PC-3 (cell line): ENCODE measurements around the gene PFN2. TPM values are rescaled to one million over a fixed set of nuclear protein-coding genes. Genes with fewer than 3 reads are reported as not detected.
"Not testable (repeated sequence)": the region's sequence is repeated elsewhere in the genome, so short reads cannot be mapped to it uniquely, and the experiment has no call there.

Source experiments
- ATAC-seq: fragments of 200-7000 bp; cut with Tn5 transposase; 2 replicates; pipeline ENCODE4 v1.9.1; 2020; ENCODE audit warnings: mild to moderate bottlenecking, moderate library complexity
- BruUV-seq: library from RNA; stranded (reverse); fragments of 400-500 nt; replicated peaks from 2 replicates; lab custom pipeline; 2021; lab: Mats Ljungman, UMichigan
- CTCF ChIA-PET: fragments of 300-600 bp; sonication (Branson Sonifier 250); formaldehyde crosslinking; loops from one replicate; lab custom pipeline; 2022; ENCODE audit warnings: antibody characterized with exemption; lab: Charles Lee
- POLR2A ChIA-PET: fragments of 300-600 bp; sonication (Branson Sonifier 250); formaldehyde crosslinking; loops from one replicate; lab custom pipeline; 2022; ENCODE audit warnings: antibody characterized with exemption; ENCODE audit not compliant: unreplicated experiment; lab: Charles Lee
- DNase-seq: peaks from one replicate; pipeline ENCODE4 v3.0.0-alpha.2; 2015
- H2AFZ ChIP-seq: fragments of 300-600 bp; sonication (generic); 2 replicates; pipeline ENCODE4 v1.6.0; 2016; ENCODE audit warnings: antibody characterized with exemption, low read length
- H3F3A ChIP-seq: fragments of 300-600 bp; sonication (generic); one replicate; pipeline ENCODE4 v1.6.0; 2017; ENCODE audit warnings: antibody characterized with exemption, low read length, control low read depth, mild to moderate bottlenecking; ENCODE audit not compliant: unreplicated experiment
- H3K27ac ChIP-seq: fragments of 300-600 bp; sonication (generic); 2 replicates; pipeline ENCODE4 v1.5.1; 2016; ENCODE audit warnings: mild to moderate bottlenecking, low read length
- H3K27me3 ChIP-seq: fragments of 300-600 bp; sonication (generic); 2 replicates; pipeline ENCODE4 v1.6.1; 2016; ENCODE audit warnings: low read length, mixed read lengths
- H3K36me3 ChIP-seq: fragments of 300-600 bp; sonication (generic); 2 replicates; pipeline ENCODE4 v1.6.1; 2016; ENCODE audit warnings: low read depth, mixed run types, low read length, mixed read lengths
- H3K4me1 ChIP-seq: fragments of 300-600 bp; sonication (generic); 2 replicates; pipeline ENCODE4 v1.5.1; 2016; ENCODE audit warnings: low read length; ENCODE audit not compliant: insufficient read depth
- H3K4me2 ChIP-seq: fragments of 300-600 bp; sonication (generic); 2 replicates; pipeline ENCODE4 v1.6.0; 2016; ENCODE audit warnings: low read length
- H3K4me3 ChIP-seq: fragments of 300-600 bp; sonication (generic); 2 replicates; pipeline ENCODE4 v1.5.1; 2016; ENCODE audit warnings: mild to moderate bottlenecking, low read length, mixed read lengths
- H3K79me2 ChIP-seq: fragments of 300-600 bp; sonication (generic); 2 replicates; pipeline ENCODE4 v1.6.1; 2017; ENCODE audit warnings: low read length, mixed read lengths
- H3K9ac ChIP-seq: fragments of 300-600 bp; sonication (generic); 2 replicates; pipeline ENCODE4 v1.6.0; 2016; ENCODE audit warnings: mild to moderate bottlenecking, low read length
- H3K9me2 ChIP-seq: fragments of 300-600 bp; sonication (generic); replicated peaks from 2 replicates; pipeline ENCODE4 v1.6.1; 2016; ENCODE audit warnings: mixed run types, low read length, mixed read lengths
- H3K9me3 ChIP-seq: fragments of 300-600 bp; sonication (generic); 2 replicates; pipeline ENCODE4 v1.6.1; 2016; ENCODE audit warnings: low read length, mixed read lengths
- H4K20me1 ChIP-seq: fragments of 300-600 bp; sonication (generic); 2 replicates; pipeline ENCODE4 v1.6.1; 2016; ENCODE audit warnings: low read length, mixed read lengths
- EZH2 ChIP-seq: fragments of 300-600 bp; sonication (generic); IDR thresholded peaks from one replicate; pipeline ENCODE4 v1.6.1; 2017; ENCODE audit warnings: antibody characterized with exemption, mild to moderate bottlenecking, low read length; ENCODE audit not compliant: unreplicated experiment
- EZH2phosphoT487 ChIP-seq: fragments of 300-600 bp; sonication (generic); IDR thresholded peaks from 2 replicates; pipeline ENCODE4 v1.6.1; 2018; ENCODE audit warnings: mild to moderate bottlenecking, antibody characterized with exemption, low read length, borderline replicate concordance
- intact Hi-C: fragments of 100-400 bp; cut with micrococcal nuclease; formaldehyde crosslinking; loops from 2 replicates; pipeline ENCODE4 v1.9.0; 2023
- total RNA-seq: library from RNA; depleted of rRNA; stranded (reverse); fragments of >200 nt; gene quantifications from 2 replicates; pipeline ENCODE4 v1.2.3, GENCODE V29; 2014
- TF ChIP-seq, protein P1 (sequence below): fragments of 300-600 bp; sonication (generic); conservative IDR thresholded peaks from 2 replicates; pipeline ENCODE4 v1.5.1; 2017; ENCODE audit warnings: antibody characterized with exemption, low read depth, mild to moderate bottlenecking, low read length

The PFN2 gene
- total RNA-seq, 1 experiment from 2014 or later = 213 TPM

DNA sequence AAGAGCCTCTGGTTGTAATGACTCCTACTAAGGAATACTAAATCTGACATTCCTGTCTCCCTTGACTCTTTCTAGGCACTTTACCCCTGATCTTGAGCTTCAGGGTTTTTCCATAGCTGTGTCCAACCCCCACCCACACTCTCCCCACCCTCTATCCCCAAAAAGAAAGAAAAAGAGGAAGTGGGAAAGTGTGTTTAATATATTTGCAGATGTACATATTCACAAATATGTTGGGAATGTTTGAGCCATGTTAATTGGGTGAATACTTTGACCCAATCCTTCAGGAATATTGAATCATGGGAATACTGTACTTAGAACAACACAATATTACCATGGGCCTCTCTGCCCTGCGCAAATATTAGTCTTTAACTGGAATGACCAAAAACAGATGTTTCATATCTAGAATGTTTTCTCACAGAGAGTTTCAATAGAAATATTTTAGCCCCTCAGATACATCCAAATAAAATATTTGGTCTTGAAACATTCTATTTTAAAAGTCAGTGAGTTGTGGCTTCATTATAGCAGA is 19.8 kb upstream of the PFN2 start:
- POLR2A ChIA-PET = no interaction called here
- H3K9me3 ChIP-seq = 0 out of 2 replicates have a peak, but pooled peaks cover 4% of the 10 kb centered on the region
- ATAC-seq (no peak), DNase-seq (no peak)
- H4K20me1 ChIP-seq = no peaks in the 10 kb centered on the region
- no peaks in the 10 kb centered on the region for H3K36me3 ChIP-seq
- CTCF ChIA-PET = no interaction called here
- BruUV-seq = no TSS peak
- no peaks in the 10 kb centered on the region for H3K79me2 ChIP-seq
- H3K4me2 ChIP-seq = no peak overlapping the region
- H3K4me3 ChIP-seq = no peak overlapping the region
- H3F3A ChIP-seq = no peaks in the 10 kb centered on the region
- intact Hi-C loops = no loop called here
- H3K4me1 ChIP-seq = no peaks in the 10 kb centered on the region
- H3K9ac ChIP-seq = no peak overlapping the region
- TF ChIP-seq EZH2 (no peak), EZH2phosphoT487 (no peak)
- TF ChIP-seq, protein P1, sequence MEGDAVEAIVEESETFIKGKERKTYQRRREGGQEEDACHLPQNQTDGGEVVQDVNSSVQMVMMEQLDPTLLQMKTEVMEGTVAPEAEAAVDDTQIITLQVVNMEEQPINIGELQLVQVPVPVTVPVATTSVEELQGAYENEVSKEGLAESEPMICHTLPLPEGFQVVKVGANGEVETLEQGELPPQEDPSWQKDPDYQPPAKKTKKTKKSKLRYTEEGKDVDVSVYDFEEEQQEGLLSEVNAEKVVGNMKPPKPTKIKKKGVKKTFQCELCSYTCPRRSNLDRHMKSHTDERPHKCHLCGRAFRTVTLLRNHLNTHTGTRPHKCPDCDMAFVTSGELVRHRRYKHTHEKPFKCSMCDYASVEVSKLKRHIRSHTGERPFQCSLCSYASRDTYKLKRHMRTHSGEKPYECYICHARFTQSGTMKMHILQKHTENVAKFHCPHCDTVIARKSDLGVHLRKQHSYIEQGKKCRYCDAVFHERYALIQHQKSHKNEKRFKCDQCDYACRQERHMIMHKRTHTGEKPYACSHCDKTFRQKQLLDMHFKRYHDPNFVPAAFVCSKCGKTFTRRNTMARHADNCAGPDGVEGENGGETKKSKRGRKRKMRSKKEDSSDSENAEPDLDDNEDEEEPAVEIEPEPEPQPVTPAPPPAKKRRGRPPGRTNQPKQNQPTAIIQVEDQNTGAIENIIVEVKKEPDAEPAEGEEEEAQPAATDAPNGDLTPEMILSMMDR = no peak
- no peaks in the 10 kb centered on the region for H3K9me2 ChIP-seq
- no peak overlapping the region for H2AFZ ChIP-seq
- H3K27me3 ChIP-seq = no peaks in the 10 kb centered on the region
- no peak overlapping the region for H3K27ac ChIP-seq

DNA sequence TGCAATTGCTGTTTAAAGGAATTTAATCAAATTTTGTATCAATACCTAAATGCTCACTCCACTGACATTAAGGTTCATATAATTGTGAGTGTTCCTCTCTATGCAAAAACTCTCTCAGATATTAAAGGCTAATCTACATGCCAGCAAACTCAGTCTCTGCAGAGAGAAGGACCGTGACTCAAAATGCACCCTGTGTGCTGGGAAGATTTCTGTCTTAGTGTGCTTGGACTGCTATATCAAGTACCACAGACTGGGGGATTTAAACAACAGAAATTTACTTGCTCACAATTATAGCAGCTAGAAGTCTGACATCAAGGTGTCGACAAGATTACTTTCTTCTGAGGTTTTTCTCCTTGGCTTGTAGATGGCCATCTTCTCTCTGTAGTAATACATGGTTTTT is 18.6 kb upstream of the PFN2 start:
- BruUV-seq = no TSS peak
- Histone ChIP-seq H4K20me1 (no peaks in the 10 kb centered on the region), H3K79me2 (no peaks in the 10 kb centered on the region), H3K4me3 (no peak overlapping the region), H3K27me3 (no peaks in the 10 kb centered on the region), H2AFZ (no peak overlapping the region), H3K36me3 (no peaks in the 10 kb centered on the region), H3K27ac (no peak overlapping the region), H3K9ac (no peak overlapping the region), H3F3A (no peaks in the 10 kb centered on the region), H3K4me1 (no peaks in the 10 kb centered on the region), H3K9me3 (no peaks in the 10 kb centered on the region), H3K9me2 (no peaks in the 10 kb centered on the region), H3K4me2 (no peak overlapping the region)
- no peak for ATAC-seq
- ChIA-PET POLR2A (no interaction called here), CTCF (no interaction called here)
- intact Hi-C loops = no loop called here
- TF ChIP-seq, protein P1 = no peak
- TF ChIP-seq EZH2phosphoT487 = no peak
- TF ChIP-seq EZH2 = no peak
- no peak for DNase-seq

DNA sequence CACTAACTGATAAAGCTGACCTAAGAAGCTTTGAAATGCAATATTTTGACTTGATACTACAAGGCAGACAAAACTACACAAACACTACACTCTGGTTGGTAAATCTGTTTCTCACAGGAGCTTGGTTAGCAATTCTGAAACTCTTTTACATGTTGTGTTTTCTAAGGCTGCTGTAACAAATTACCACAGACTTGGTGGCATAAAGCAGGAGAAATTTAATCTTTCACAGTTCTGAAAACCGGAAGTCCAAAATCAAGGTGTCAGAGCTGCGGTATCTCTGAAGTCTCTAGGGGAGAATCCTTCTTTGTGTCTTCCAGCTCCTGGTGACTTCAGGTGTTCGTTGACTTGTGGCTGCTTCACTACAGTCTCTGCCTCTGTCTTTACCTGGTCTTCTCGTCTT is 12.9 kb upstream of the PFN2 start:
- Histone ChIP-seq H3K9ac (no peak overlapping the region), H3K4me1 (no peaks in the 10 kb centered on the region), H3K36me3 (no peaks in the 10 kb centered on the region), H3K27me3 (no peaks in the 10 kb centered on the region), H3K4me2 (no peak overlapping the region), H3K27ac (no peak overlapping the region), H3K79me2 (no peaks in the 10 kb centered on the region), H4K20me1 (no peaks in the 10 kb centered on the region), H3K4me3 (no peak overlapping the region), H3K9me3 (no peaks in the 10 kb centered on the region), H3K9me2 (no peaks in the 10 kb centered on the region), H3F3A (no peaks in the 10 kb centered on the region), H2AFZ (no peak overlapping the region)
- ChIA-PET CTCF (no interaction called here), POLR2A (no interaction called here)
- no TSS peak for BruUV-seq
- no peak for DNase-seq
- ATAC-seq = no peak
- intact Hi-C loops = no loop called here
- TF ChIP-seq EZH2 = no peak
- TF ChIP-seq, protein P1 = no peak
- no peak for TF ChIP-seq EZH2phosphoT487

DNA sequence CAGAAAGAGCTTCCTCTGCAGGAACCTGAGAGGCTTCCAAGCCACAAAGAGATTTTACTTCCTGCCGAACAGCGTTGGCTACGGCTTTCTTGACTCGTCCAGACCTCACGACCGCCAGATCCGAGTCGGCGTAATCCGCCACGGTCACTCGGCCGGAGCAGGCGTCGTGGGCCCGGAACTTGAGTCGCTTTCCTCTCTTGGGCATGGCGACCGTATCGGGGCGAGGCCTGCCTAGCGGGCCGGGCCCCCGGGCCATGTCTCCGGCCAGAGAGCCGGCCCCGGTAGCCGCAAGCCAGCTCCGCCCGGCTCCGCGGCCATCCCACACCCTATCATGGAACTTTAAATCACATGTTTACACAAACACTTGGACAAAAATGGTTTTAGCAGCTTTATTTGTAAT is 12.4 kb upstream of the PFN2 start:
- H2AFZ ChIP-seq, H3K9me3 ChIP-seq, CTCF ChIA-PET, H3K4me3 ChIP-seq, H3K36me3 ChIP-seq, H3K27ac ChIP-seq, H4K20me1 ChIP-seq, intact Hi-C loops, H3K4me2 ChIP-seq, H3K9ac ChIP-seq, H3K79me2 ChIP-seq, BruUV-seq, H3K4me1 ChIP-seq, H3K9me2 ChIP-seq, DNase-seq, H3K27me3 ChIP-seq, ATAC-seq, H3F3A ChIP-seq, POLR2A ChIA-PET: not testable (repeated sequence)
